ENCODE measurements around the gene LUC7L3.

LUC7L3 gene

DNA sequence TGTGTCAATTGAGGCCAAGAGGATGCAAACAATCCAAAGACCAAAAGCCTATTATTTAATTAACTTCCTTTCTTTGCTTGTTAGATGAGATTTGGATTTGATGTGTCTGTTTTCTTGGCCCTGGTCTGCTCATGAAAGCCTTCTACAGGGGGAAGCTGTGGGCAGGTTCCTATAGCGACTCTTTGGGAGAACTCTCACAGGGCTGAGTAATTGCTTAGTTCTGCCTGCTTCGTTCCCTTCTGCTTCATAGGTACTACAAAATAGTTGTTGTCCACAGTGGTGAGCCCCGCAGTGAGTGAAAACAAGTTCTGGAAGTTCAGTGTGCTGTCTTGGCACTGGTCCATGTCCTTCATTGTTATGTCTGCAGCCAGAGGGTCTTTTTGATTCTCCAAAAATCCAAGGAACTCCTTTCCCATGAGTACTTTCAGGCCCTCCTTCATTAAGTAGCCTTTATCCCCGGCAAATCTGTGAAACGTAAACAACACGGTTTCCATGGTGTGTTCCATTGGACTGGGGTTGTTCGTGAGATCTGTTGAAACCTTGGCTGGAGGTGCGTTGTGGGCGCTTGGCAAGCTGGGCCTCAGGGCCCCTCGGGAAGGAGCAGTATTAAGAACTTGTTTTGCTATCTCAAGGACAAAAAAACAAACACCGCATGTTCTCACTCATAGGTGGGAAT lies 77.9 kb downstream of the LUC7L3 start:
- H3K4me3 ChIP-seq (ENCODE audit: low read depth, low read length) = no peak overlapping the region
- no peak for DNase-seq (ENCODE audit: low read depth)
- TF ChIP-seq POLR2A (IDR thresholded peaks at IDR 0.05; ENCODE audit: extremely low read depth, insufficient read length) (no peak), MYC (IDR thresholded peaks at IDR 0.05; ENCODE audit: low read depth, low read length) (no peak)
- TF ChIP-seq, protein P1, sequence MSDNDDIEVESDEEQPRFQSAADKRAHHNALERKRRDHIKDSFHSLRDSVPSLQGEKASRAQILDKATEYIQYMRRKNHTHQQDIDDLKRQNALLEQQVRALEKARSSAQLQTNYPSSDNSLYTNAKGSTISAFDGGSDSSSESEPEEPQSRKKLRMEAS (IDR thresholded peaks at IDR 0.05; ENCODE audit: low read depth, low read length) = no peak
- TF ChIP-seq, protein P2, sequence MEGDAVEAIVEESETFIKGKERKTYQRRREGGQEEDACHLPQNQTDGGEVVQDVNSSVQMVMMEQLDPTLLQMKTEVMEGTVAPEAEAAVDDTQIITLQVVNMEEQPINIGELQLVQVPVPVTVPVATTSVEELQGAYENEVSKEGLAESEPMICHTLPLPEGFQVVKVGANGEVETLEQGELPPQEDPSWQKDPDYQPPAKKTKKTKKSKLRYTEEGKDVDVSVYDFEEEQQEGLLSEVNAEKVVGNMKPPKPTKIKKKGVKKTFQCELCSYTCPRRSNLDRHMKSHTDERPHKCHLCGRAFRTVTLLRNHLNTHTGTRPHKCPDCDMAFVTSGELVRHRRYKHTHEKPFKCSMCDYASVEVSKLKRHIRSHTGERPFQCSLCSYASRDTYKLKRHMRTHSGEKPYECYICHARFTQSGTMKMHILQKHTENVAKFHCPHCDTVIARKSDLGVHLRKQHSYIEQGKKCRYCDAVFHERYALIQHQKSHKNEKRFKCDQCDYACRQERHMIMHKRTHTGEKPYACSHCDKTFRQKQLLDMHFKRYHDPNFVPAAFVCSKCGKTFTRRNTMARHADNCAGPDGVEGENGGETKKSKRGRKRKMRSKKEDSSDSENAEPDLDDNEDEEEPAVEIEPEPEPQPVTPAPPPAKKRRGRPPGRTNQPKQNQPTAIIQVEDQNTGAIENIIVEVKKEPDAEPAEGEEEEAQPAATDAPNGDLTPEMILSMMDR (IDR thresholded peaks at IDR 0.05; ENCODE audit: low read depth, low read length) = no peak

DNA sequence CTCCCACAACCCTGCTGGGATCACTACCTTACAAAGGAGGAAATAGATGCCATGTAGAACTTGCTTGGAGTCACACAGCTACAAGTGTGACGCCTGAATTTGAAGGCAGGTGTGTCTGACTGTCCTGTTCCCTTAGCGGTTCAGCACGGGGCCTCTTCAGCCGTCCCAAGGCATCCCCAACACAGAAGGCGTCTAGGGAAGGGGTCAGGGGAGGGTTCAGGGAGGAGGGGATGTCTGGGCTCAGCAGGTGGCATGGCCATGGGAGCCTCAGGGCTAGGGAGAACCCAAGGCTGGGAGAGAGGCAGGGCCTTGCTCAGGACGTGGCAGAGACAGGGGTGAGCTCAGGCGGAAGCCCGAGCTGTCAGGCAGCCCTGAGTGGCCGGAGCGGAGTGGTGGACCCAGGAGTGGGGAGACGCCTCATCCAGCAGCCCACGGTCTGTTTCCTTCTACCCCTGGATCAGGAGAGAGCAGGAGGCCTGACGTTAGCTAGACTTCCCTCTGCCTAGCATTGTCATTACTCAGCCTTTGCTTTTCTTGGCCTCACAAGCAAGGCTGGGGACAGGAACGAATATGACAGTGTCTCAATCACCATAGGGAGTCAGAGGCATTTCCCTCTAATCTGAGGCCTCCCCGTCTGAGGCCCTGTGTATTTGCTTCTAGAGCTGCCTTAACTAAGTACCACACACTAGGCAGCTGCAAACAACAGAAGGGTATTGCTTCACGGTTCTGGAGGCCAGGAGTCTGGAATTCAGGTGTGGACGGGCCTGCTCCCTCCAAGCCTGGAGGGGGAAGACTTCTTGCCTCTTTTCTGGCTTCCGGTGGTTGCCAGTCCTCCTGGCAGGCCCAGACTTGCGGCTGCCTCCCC lies 79.3 kb downstream of the LUC7L3 start:
- no peak for TF ChIP-seq MYC (IDR thresholded peaks at IDR 0.05; ENCODE audit: low read depth, low read length)
- no peak for TF ChIP-seq POLR2A (IDR thresholded peaks at IDR 0.05; ENCODE audit: extremely low read depth, insufficient read length)
- no peak for DNase-seq (ENCODE audit: low read depth)
- no peak overlapping the region for H3K4me3 ChIP-seq (ENCODE audit: low read depth, low read length)

DNA sequence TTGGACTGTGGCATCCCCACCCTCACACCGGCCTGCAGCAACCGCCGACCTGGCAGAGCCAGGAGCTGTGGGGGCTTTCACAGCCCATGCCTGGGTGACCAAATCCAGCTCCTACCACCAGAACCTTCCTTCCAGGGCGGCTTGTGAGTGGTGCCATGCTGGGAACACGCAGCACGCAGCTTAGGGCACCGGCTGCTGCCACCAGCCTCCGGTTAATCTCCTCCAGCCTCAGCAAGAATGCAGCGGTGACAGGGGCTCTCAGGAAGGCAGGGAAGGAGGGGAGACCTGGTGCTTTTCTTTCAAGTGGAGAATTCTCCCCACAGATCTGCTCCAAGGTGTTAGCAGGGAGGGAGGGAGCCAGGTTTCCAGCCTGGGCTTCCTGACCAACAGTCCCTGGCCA lies 80.2 kb downstream of the LUC7L3 start:
- H3K4me3 ChIP-seq (ENCODE audit: low read depth, low read length) = no peak overlapping the region
- DNase-seq (ENCODE audit: low read depth) = no peak
- no peak for TF ChIP-seq POLR2A (IDR thresholded peaks at IDR 0.05; ENCODE audit: extremely low read depth, insufficient read length)
- TF ChIP-seq MYC (IDR thresholded peaks at IDR 0.05; ENCODE audit: low read depth, low read length) = no peak
- TF ChIP-seq, protein P2 (IDR thresholded peaks at IDR 0.05; ENCODE audit: low read depth, low read length) = no peak
- TF ChIP-seq, protein P1 (IDR thresholded peaks at IDR 0.05; ENCODE audit: low read depth, low read length) = no peak

DNA sequence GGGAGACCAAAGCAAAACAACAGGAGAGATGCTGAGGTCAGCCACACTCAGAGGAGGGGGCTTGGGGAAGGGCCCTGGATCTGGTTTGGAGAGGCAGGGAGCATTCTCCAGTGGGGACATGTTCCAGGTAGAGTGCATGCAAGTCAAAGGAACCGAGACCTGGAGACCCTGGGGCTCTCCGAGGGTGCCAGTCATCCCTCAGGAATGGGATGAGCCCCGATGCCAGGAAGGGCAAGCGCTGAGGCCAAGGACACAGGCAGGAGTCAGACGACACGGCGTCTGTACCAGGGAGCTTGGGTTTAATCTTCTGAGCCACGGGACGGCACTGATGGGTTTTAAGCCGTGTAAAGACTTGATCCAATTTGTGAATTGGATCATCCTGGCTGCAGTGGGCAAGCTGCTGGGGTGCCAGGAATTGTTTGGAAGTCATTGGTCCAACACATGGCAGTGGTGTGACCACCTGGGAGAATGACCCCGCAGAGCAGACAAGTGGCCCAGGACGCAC lies 80.8 kb downstream of the LUC7L3 start:
- no peak overlapping the region for H3K4me3 ChIP-seq (ENCODE audit: low read depth, low read length)
- no peak for DNase-seq (ENCODE audit: low read depth)
- TF ChIP-seq, protein P2 (IDR thresholded peaks at IDR 0.05; ENCODE audit: low read depth, low read length) = no peak
- no peak for TF ChIP-seq POLR2A (IDR thresholded peaks at IDR 0.05; ENCODE audit: extremely low read depth, insufficient read length)
- no peak for TF ChIP-seq MYC (IDR thresholded peaks at IDR 0.05; ENCODE audit: low read depth, low read length)

DNA sequence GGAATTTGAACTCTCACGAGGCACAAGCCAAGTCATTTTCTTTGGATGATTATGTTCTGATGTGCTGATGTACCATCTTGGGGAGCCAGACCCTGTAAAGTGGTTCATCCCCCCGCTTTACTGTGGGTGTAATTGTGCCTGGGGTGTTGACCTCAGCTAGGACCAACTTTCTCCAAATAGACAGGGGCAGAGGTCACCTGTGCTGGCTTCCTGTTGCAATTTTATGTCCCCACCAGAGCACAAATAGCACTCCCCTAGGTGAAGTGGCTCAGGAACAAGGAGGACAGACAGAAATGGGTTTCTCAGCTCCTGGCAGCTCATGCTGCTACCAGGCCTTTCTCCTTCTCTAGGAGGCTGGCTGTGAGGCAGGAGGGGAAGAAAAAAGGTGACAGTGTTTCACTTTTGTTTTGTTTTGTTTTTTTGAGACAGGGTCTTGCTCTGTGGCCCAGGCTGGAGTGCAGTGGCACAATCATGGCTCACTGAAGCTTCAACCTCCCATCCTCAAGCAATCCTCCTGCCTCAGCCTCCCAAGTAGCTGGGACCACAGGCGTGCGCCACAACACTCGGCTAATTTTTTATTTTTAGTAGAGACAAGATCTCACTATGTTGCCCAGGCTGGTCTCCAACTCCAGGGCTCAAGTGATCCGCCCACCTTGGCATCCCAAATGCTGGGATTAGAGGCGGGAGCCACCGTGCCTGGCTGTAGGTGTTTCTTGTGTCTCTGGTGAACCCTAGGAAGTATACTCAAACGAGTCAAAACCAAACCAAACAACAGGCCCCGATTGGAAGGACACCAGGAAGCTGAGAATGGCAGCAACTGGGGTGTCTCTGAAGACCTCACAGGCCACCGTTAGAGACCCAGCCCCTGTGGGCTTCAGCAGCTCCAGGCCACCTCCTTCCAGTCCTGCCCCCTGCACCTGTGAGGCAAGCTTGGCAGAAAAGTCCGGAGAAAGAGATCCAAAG lies 83.5 kb downstream of the LUC7L3 start:
- TF ChIP-seq, protein P1 (IDR thresholded peaks at IDR 0.05; ENCODE audit: low read depth, low read length) = no peak
- TF ChIP-seq MYC (IDR thresholded peaks at IDR 0.05; ENCODE audit: low read depth, low read length) (no peak), POLR2A (IDR thresholded peaks at IDR 0.05; ENCODE audit: extremely low read depth, insufficient read length) (no peak)
- TF ChIP-seq, protein P2 (IDR thresholded peaks at IDR 0.05; ENCODE audit: low read depth, low read length) = no peak

More for the DNA sequence above, 83.5 kb downstream of the LUC7L3 start:
- H3K4me3 ChIP-seq (ENCODE audit: low read depth, low read length) = no peak overlapping the region
- DNase-seq (ENCODE audit: low read depth) = no peak

All from NB4 (cell line).